GM20000 (cell line): Measurements from ENCODE around the gene NRG2.

ENCODE experiments used
- DNase-seq: peaks from one replicate; pipeline ENCODE4 v3.0.0; 2012; ENCODE audit warnings: low spot score
- CTCF ChIP-seq: IDR thresholded peaks from 2 replicates; pipeline ENCODE4 v1.5.1; 2012; ENCODE audit warnings: mild to moderate bottlenecking, control low read depth; ENCODE audit errors: extremely low read depth, missing control alignments

The NRG2 gene

GRCh38 chr5:139863361-139863760 is 179.7 kb downstream of the NRG2 start:
- no peak for DNase-seq
- TF ChIP-seq CTCF: no peak

GRCh38 chr5:139862803-139863202 is 180.3 kb downstream of the NRG2 start:
- no peak for DNase-seq
- no peak for TF ChIP-seq CTCF

- no peak for TF ChIP-seq CTCF
These were observed 180.8 kb downstream of the NRG2 start for GRCh38 chr5:139862313-139862712.

GRCh38 chr5:139861889-139862207 is 181.3 kb downstream of the NRG2 start:
- DNase-seq: no peak
- no peak for TF ChIP-seq CTCF

More at GRCh38 chr5:139862313-139862712, 180.8 kb downstream of the NRG2 start:
- DNase-seq: no peak

GRCh38 chr5:139861021-139861888 is 181.8 kb downstream of the NRG2 start:
- no peak for TF ChIP-seq CTCF
- no peak for DNase-seq

- no peak for TF ChIP-seq CTCF
- no peak for DNase-seq
These were observed 184.1 kb downstream of the NRG2 start for GRCh38 chr5:139859013-139859412.

- DNase-seq: no peak
- no peak for TF ChIP-seq CTCF
These were observed 186.4 kb downstream of the NRG2 start for GRCh38 chr5:139856714-139857113.
